Activated naive CD8-positive, alpha-beta T cell (primary cell): ENCODE results near the gene TRIM69.
A peak's percentile ranks its signal among the peaks of the same experiment; 100 is the strongest.
"Not testable (repeated sequence)": the region's sequence is repeated elsewhere in the genome, so short reads cannot be mapped to it uniquely, and the experiment has no call there.

Experiments used
- H3K27ac Mint-ChIP-seq: one replicate; pipeline ENCODE4 v1.8.0; 2021; ENCODE audit warnings: mixed read lengths
- H3K27me3 Mint-ChIP-seq: one replicate; pipeline ENCODE4 v1.8.0; 2021; ENCODE audit warnings: mixed read lengths
- H3K36me3 Mint-ChIP-seq: one replicate; pipeline ENCODE4 v1.8.0; 2021; ENCODE audit warnings: mixed read lengths
- H3K4me1 Mint-ChIP-seq: one replicate; pipeline ENCODE4 v1.8.0; 2021; ENCODE audit warnings: low read depth, mixed read lengths
- H3K4me3 Mint-ChIP-seq: one replicate; pipeline ENCODE4 v1.8.0; 2021; ENCODE audit warnings: mild to moderate bottlenecking, mixed read lengths
- H3K9me3 Mint-ChIP-seq: one replicate; pipeline ENCODE4 v1.8.0; 2021; ENCODE audit warnings: low read depth, mixed read lengths

The TRIM69 gene

DNA sequence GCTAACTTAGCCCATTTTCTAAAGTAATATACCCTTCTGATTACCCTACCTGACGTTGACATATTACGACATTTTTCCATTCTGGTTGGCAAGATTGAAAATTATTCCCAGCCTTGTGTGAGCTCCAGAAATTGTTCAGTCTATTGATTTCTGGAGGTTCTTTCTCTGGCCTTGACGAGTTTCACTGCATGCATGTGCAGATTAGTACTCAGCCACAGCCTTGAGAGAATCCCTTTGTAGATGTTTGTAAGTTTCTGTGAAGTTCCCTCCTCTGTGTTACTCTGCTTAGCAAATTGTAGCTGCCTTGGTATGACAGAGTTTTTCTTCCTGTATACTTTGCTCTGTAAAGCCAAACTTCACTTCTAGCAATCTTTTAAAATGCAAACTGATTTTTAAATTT, 27.5 kb downstream of the TRIM69 start:
- H3K9me3 Mint-ChIP-seq = no peaks in the 10 kb centered on the region
- no peak overlapping the region for H3K4me3 Mint-ChIP-seq
- peaks cover 13% of the 10 kb centered on the region for H3K36me3 Mint-ChIP-seq
- no peaks in the 10 kb centered on the region for H3K4me1 Mint-ChIP-seq
- H3K27me3 Mint-ChIP-seq = no peaks in the 10 kb centered on the region
- no peak overlapping the region for H3K27ac Mint-ChIP-seq

DNA sequence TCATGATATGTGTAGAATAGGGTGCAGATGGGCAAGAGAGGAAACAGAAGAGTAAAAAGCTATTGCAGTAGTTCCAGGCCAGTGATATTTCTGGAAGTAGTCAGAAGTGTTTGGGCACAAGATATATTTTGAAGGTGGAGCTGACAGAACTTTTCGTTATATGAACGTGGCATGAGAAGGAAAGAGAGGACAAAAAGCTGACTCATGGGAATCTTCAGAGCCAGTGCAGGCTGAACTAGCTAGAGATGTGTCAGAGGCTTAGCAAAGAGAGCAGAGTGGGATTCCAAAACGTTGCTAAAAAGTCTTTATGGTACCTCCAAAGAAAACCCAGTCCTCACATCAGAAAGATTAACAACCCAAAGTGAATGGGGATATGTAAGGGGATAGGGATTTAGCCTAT, 28.7 kb downstream of the TRIM69 start:
- Mint-ChIP-seq H3K9me3 (no peaks in the 10 kb centered on the region), H3K4me1 (no peaks in the 10 kb centered on the region), H3K36me3 (peaks cover 14% of the 10 kb centered on the region), H3K4me3 (no peak overlapping the region), H3K27me3 (no peaks in the 10 kb centered on the region), H3K27ac (no peak overlapping the region)

DNA sequence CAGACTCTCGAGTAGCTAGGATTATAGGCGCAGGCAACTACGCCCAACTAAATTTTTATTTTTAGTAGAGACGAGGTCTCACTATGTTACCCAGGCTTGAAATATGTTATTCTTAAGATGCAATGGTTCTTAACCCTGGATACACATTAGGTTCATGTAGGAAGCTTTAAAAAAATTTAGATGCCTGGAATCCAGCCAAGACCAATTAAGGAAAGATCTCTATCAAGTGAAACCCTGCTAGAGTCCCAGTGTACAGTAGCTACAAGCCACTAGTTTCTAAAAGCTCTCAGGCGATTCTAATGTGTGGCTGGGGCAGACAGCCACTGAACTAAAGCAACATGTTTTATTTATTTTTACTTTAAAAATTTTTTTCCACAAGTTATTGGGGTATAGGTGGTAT, 33.2 kb downstream of the TRIM69 start:
- Mint-ChIP-seq H3K36me3 (peaks cover 33% of the 10 kb centered on the region), H3K4me1 (no peaks in the 10 kb centered on the region), H3K27me3 (no peaks in the 10 kb centered on the region), H3K27ac (no peak overlapping the region), H3K9me3 (peaks cover 11% of the 10 kb centered on the region), H3K4me3 (no peak overlapping the region)

DNA sequence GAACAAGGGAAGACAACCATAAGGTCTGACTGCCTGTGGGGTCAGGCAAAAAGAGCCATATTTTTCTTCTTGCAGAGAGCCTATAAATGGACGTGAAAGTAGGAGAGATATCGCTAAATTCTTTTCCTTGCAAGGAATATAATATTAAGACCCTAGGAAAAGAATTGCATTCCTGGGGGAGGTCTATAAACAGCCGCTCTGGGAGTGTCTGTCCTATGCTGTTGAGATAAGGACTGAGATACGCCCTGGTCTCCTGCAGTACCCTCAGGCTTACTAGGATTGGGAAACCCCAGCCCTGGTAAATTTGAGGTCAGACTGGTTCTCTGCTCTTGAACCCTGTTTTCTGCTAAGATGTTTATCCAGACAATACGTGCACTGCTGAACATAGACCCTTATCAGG, 34.4 kb downstream of the TRIM69 start:
- not testable (repeated sequence) for H3K27me3 Mint-ChIP-seq, H3K4me1 Mint-ChIP-seq, H3K4me3 Mint-ChIP-seq, H3K27ac Mint-ChIP-seq
- Mint-ChIP-seq H3K36me3 (peaks cover 33% of the 10 kb centered on the region), H3K9me3 (peaks cover 11% of the 10 kb centered on the region)

DNA sequence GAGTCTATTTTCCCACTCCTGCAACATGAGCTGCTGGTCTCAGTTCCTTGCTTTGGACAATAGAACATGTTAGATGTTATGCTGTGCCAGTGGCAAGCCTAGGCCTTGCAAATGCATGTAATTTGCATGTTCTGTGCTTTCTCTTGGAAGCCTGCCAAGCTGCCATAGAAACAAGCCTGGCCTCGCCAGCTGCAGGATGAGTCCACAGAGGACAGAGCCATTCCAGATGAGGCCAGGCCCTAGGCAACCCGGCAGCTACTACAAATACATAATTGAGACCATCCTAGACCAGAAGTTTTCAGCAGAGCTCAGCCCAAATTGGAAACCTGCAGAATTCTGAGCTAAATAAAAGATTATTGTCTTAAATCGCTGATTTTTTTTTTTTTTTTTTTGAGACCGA, 39.6 kb downstream of the TRIM69 start:
- peaks cover 11% of the 10 kb centered on the region for H3K9me3 Mint-ChIP-seq
- peaks cover 16% of the 10 kb centered on the region for H3K36me3 Mint-ChIP-seq
- no peaks in the 10 kb centered on the region for H3K27me3 Mint-ChIP-seq
- no peak overlapping the region for H3K27ac Mint-ChIP-seq
- no peak overlapping the region for H3K4me3 Mint-ChIP-seq
- H3K4me1 Mint-ChIP-seq = no peaks in the 10 kb centered on the region

DNA sequence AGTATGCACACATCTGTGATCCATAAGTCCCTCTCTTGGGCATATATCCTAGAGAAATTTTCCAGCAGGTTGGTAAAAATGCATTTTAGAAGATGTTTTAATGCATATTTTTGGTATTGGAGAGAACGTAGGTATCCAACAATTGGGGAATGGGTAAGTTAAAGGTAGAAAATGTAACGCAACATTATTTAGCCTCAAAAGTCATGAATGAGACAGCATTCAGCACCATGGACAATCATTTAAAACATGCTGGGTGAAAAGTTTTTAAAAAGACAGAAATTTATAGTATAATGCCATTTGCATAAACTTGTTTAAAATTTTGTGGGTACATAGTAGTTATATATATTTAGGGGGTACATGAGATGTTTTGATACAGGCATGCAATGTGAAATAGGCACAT, 43.4 kb downstream of the TRIM69 start:
- Mint-ChIP-seq H3K4me3 (no peak overlapping the region), H3K27me3 (no peaks in the 10 kb centered on the region)

DNA sequence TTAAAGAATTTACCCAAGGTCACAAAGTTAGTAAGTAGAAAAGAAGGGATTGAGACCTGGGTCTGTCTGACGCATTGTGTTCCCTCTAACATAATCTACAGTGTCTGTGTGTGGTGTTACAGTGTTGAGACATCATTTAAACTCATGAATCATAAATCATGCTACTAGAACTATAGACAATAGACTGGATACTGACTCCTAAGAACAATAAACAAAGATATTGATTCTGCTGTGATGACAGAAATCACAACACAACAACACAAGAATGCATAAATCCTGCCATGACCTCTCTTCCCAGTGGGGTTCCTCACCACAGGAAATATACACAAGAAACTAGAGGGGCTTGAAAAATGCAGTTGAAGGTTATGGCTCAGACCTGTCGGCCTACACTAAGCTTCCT, 44.3 kb downstream of the TRIM69 start:
- Mint-ChIP-seq H3K9me3 (no peaks in the 10 kb centered on the region), H3K4me1 (peaks cover 13% of the 10 kb centered on the region), H3K36me3 (no peaks in the 10 kb centered on the region), H3K27me3 (no peaks in the 10 kb centered on the region), H3K4me3 (no peak overlapping the region), H3K27ac (no peak overlapping the region)

More for the DNA sequence above, 43.4 kb downstream of the TRIM69 start:
- Mint-ChIP-seq H3K27ac (no peak overlapping the region), H3K9me3 (no peaks in the 10 kb centered on the region), H3K36me3 (no peaks in the 10 kb centered on the region), H3K4me1 (peaks cover 12% of the 10 kb centered on the region)

DNA sequence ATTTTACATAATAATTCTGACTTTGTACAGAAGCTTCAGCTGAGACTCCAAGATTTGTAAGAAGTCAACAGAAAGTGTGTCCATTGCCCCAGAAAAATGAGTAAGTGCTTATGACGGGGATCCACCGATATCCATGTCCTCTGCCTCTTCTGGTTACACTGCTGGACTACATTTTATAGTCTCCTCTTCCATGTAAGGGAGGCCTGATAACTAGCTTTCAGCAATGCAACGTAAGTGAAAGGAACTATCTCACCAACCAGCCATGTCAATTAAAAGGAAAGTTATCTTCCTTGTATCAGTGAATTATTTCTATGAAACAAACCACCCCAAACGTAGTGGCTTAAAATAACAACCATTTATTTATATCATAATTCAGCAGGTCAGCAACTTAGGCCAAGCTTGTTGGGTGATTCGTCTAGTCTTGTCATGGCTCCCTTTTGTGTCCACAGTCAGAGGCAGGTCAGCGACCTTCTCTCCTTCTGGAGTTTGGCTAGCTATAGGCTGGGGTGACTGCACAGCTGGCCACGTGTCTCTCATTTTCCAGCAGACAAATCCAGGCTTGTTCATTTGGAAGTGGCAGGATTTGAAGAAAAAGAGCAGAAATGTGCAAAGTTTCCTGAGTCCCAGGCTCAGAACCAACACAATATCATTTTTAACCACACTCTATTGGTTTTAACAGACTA, 44.9 kb downstream of the TRIM69 start:
- H3K9me3 Mint-ChIP-seq = no peaks in the 10 kb centered on the region
- H3K27ac Mint-ChIP-seq = no peak overlapping the region
- H3K4me1 Mint-ChIP-seq = peaks cover 13% of the 10 kb centered on the region
- H3K4me3 Mint-ChIP-seq = no peak overlapping the region
- no peaks in the 10 kb centered on the region for H3K36me3 Mint-ChIP-seq
- H3K27me3 Mint-ChIP-seq = no peaks in the 10 kb centered on the region

DNA sequence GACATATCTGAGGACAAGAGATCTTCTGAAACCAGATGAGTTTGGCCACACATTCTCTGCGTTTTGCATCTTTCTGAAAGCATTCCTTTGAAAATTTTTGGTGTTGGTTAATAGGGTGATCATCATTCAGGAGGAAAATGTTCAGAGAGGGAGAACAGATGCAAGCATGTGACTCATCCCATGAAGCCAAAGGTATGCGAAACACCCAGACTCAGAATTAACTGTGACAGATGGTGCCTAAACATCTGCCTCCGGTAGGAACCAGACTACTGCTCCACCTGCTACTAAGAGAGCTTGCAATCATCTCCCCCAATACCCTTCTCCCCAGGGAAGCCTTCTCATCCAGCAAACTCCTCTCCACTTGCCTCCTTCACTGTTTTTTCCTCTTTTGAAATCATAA, 46.2 kb downstream of the TRIM69 start:
- Mint-ChIP-seq H3K4me3 (no peak overlapping the region), H3K4me1 (peaks cover 19% of the 10 kb centered on the region), H3K36me3 (no peaks in the 10 kb centered on the region), H3K27ac (no peak overlapping the region), H3K27me3 (no peaks in the 10 kb centered on the region), H3K9me3 (no peaks in the 10 kb centered on the region)

DNA sequence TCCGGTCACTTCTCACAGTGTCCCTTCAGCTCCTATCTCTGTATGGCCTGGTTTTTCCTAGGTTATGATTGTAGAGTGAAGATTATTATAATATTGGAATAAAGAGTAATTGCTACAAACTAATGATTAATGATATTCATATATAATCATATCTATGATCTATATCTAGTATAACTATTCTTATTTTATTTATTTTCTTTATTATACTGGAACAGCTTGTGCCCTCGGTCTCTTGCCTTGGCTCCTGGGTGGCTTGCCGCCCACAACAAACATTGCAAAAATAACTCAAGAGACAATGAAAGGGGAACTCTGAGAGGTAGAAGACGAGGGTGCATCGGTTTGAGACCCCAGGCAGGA, 48.6 kb downstream of the TRIM69 start:
- Mint-ChIP-seq H3K4me3 (peak overlapping the region; percentile 92), H3K4me1 (peaks cover 37% of the 10 kb centered on the region), H3K27ac (peak overlapping the region; percentile 99)
- not testable (repeated sequence) for H3K9me3 Mint-ChIP-seq, H3K27me3 Mint-ChIP-seq, H3K36me3 Mint-ChIP-seq

DNA sequence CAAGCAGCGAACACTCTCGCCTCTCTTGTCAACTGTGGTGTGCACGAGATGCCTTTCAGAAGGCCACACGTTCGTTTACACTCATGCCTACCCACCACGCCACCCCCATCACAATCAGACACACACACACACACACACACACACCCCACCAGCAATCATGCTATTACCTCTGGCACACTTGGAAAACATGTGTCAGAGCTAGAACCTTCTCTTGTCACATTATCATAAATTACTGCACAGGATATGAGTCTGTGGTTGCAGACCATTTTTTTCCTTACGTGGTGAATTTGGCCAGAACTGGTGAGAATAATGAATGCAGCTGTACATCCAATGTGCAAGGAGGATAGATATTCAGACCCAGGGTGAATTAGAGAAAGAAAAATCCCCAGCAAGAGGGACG, 52.4 kb downstream of the TRIM69 start:
- Mint-ChIP-seq H3K27ac (peak overlapping the region; percentile 84), H3K9me3 (no peaks in the 10 kb centered on the region), H3K36me3 (no peaks in the 10 kb centered on the region), H3K27me3 (no peaks in the 10 kb centered on the region), H3K4me3 (peak overlapping the region; percentile 33), H3K4me1 (peaks cover 34% of the 10 kb centered on the region)

DNA sequence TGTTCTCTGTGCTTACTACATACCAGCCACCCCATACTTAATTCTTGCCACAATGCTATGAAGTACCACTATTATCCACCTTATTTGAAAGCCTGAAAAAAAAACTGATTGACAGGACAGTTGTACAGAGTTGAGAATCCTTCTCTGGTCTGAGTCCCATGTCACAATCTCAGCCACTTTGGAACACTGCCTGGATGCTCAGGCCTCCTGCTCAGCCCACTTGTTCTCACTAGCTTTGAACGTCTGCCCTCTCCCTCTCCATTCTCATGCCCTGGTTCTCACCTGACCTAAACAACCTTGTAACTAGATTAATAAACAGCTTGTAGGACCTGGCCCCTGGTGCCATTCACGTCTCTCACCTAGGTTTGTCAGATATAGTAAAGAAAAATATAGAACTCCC, 53.9 kb downstream of the TRIM69 start:
- Mint-ChIP-seq H3K4me3 (no peak overlapping the region), H3K4me1 (peaks cover 24% of the 10 kb centered on the region), H3K36me3 (no peaks in the 10 kb centered on the region), H3K27me3 (no peaks in the 10 kb centered on the region), H3K27ac (no peak overlapping the region), H3K9me3 (no peaks in the 10 kb centered on the region)

DNA sequence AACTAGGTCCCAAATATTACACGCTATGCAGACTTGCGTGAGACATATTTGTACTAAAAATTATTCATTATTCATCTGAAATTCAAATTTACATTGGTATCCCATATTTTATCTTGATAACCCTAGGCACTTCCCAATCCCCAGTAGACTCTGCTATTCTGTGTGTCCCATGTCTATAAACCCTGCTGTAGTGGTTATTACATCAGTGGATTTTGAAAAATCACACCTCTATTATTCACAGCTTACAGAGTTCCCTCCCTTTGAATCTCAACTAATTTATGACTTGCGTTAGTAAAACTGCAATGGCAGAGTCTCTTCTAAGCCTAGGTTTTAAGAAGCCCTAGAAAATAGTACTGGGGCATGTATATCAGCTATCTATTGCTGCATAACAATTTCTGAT, 54.3 kb downstream of the TRIM69 start:
- H3K27me3 Mint-ChIP-seq = no peaks in the 10 kb centered on the region
- no peaks in the 10 kb centered on the region for H3K36me3 Mint-ChIP-seq
- no peak overlapping the region for H3K4me3 Mint-ChIP-seq
- H3K9me3 Mint-ChIP-seq = no peaks in the 10 kb centered on the region
- peaks cover 24% of the 10 kb centered on the region for H3K4me1 Mint-ChIP-seq
- H3K27ac Mint-ChIP-seq = no peak overlapping the region

DNA sequence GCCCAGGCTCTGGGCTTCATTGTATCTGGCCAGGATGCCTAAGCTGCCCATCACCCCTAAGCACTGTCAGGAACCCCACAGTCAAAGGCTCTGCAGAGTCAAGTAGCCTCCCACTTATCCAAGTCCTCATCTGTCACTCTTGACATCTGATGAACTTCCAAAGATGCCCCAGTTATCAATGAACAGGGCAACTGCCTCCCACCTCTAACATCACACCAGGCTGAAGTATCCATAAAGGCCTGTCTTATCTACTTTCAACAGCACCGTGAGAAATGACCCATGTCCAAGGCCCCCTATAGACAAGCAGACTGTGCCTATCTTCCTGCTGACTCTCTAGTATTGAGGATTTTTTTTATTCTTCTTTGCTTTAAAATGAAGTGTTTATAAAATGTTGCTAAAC, 56.4 kb downstream of the TRIM69 start:
- H3K9me3 Mint-ChIP-seq = no peaks in the 10 kb centered on the region
- H3K4me1 Mint-ChIP-seq = peaks cover 17% of the 10 kb centered on the region
- H3K4me3 Mint-ChIP-seq = no peak overlapping the region
- H3K27me3 Mint-ChIP-seq = peaks cover 1% of the 10 kb centered on the region
- H3K36me3 Mint-ChIP-seq = no peaks in the 10 kb centered on the region
- H3K27ac Mint-ChIP-seq = no peak overlapping the region

DNA sequence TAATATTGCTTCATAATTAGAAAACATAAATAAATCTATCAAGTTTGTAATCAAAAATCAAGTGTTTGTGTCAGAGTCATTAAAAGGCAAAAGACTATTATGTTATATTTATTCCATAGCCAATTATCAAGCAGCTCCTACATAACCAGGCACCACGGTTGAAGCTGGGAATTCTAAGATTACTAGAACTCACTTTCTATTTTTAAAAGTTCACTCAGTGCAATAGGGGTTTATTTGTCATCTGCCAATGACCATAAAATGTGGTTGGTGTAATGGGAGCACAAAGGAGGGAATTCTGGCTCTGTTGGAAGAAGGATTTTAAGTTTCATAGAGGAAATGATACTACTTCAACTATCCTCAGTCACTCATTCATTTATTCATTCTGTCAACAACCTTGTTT, 57.7 kb downstream of the TRIM69 start:
- peaks cover 1% of the 10 kb centered on the region for H3K27me3 Mint-ChIP-seq
- H3K9me3 Mint-ChIP-seq = no peaks in the 10 kb centered on the region
- peaks cover 5% of the 10 kb centered on the region for H3K4me1 Mint-ChIP-seq
- H3K36me3 Mint-ChIP-seq = no peaks in the 10 kb centered on the region
- H3K27ac Mint-ChIP-seq = no peak overlapping the region
- no peak overlapping the region for H3K4me3 Mint-ChIP-seq

DNA sequence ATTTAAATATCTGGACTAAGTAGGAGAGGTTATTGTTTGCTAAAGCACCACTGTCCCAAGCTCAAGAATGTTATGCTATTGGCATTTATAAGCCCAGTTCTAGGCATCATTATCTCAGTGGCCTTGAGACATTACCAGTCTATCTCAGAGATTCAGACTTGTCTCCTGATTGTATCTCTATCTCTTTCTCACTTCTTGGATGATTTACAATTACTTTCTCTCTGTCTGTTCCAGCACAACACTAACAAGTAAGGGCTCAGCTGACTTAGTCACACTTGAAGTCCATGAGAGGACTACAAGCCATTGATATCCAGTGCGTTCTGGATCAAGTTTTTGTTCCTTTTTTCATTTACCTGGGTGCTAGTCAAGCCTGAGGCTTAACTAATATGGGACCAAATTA, 60.2 kb downstream of the TRIM69 start:
- H3K36me3 Mint-ChIP-seq = no peaks in the 10 kb centered on the region
- H3K27ac Mint-ChIP-seq = no peak overlapping the region
- no peaks in the 10 kb centered on the region for H3K9me3 Mint-ChIP-seq
- peaks cover 1% of the 10 kb centered on the region for H3K27me3 Mint-ChIP-seq
- no peaks in the 10 kb centered on the region for H3K4me1 Mint-ChIP-seq
- H3K4me3 Mint-ChIP-seq = no peak overlapping the region
